Epithelial cell of proximal tubule (primary cell): ENCODE measurements around the gene TTLL10. TPM values are rescaled to one million over a fixed set of nuclear protein-coding genes. Genes with fewer than 3 reads are reported as not detected.

ENCODE experiments used
- DNase-seq: peaks from one replicate; pipeline ENCODE4 v3.0.0-alpha.2; 2011; ENCODE audit warnings: low read depth
- H3K4me3 ChIP-seq: 2 replicates; pipeline ENCODE4 v1.5.1; 2011; ENCODE audit warnings: low read depth, mild to moderate bottlenecking, low read length
- CTCF ChIP-seq: conservative IDR thresholded peaks from 2 replicates; pipeline ENCODE4 v1.5.1; 2012; ENCODE audit warnings: low read depth, mild to moderate bottlenecking, low read length
- total RNA-seq: library from RNA; depleted of rRNA; stranded (reverse); fragments of >200 nt; gene quantifications from 2 replicates; pipeline ENCODE4 v1.2.3, GENCODE V29; 2015

The TTLL10 gene
- total RNA-seq, 1 donor from 2014 or later = not detected

GRCh38 chr1:1168451-1169411 is 4.9 kb upstream of the TTLL10 start:
- TF ChIP-seq CTCF = no peak
- no peak overlapping the region for H3K4me3 ChIP-seq
- no peak for DNase-seq

GRCh38 chr1:1169429-1170214 is 4.1 kb upstream of the TTLL10 start:
- DNase-seq = no peak
- no peak for TF ChIP-seq CTCF
- H3K4me3 ChIP-seq = no peak overlapping the region

GRCh38 chr1:1170215-1171091 is 3.2 kb upstream of the TTLL10 start:
- TF ChIP-seq CTCF = no peak
- DNase-seq = no peak
- H3K4me3 ChIP-seq = no peak overlapping the region

GRCh38 chr1:1171161-1171545 is 2.5 kb upstream of the TTLL10 start:
- H3K4me3 ChIP-seq = no peak overlapping the region
- TF ChIP-seq CTCF = no peak
- no peak for DNase-seq

GRCh38 chr1:1171546-1172340 is 1.9 kb upstream of the TTLL10 start:
- TF ChIP-seq CTCF = no peak
- DNase-seq = no peak
- no peak overlapping the region for H3K4me3 ChIP-seq

- no peak for TF ChIP-seq CTCF
- no peak for DNase-seq
- no peak overlapping the region for H3K4me3 ChIP-seq
Measured at GRCh38 chr1:1173061-1173792, 453 bp upstream of the TTLL10 start.
